K562 (cell line): Measurements from ENCODE around the gene CXCL6. TPM values are rescaled to one million over a fixed set of nuclear protein-coding genes. Genes with fewer than 3 reads are reported as not detected.

Experiments used
- ARID1B ChIP-seq: fragments of 450-650 bp; IDR thresholded peaks from 2 replicates; pipeline ENCODE4 v1.6.1; 2016; ENCODE audit warnings: antibody characterized with exemption, mild to moderate bottlenecking, inconsistent platforms
- GATAD2B ChIP-seq: fragments of 450-650 bp; IDR thresholded peaks from 2 replicates; pipeline ENCODE4 v1.6.1; 2017; ENCODE audit warnings: mild to moderate bottlenecking, borderline replicate concordance
- JUN ChIP-seq, 2 experiments: sonication (generic) in 1 of 2; formaldehyde crosslinking in 1 of 2; IDR thresholded peaks; 2 replicates each; pipeline versions ENCODE4 v1.6.1 to v1.8.0; 2012 to 2022; ENCODE audit warnings: borderline replicate concordance in 2 of 2, mild to moderate bottlenecking in 2 of 2, improper control_type of control experiment in 1 of 2, low read depth in 1 of 2, low read length in 1 of 2, missing genetic modification reagents in 1 of 2
- KDM4B ChIP-seq, 2 experiments: fragments of 450-650 bp in 1 of 2; sonication (generic) in 1 of 2; IDR thresholded peaks; 2 replicates each; pipeline ENCODE4 v1.6.1; 2016 to 2017; ENCODE audit warnings: borderline replicate concordance in 2 of 2, antibody characterized with exemption in 1 of 2, low read depth in 1 of 2, mild to moderate bottlenecking in 1 of 2
- KLF6 ChIP-seq: fragments of 250-450 bp; sonication (Bioruptor Pico); IDR thresholded peaks from 2 replicates; pipeline ENCODE4 v1.4.0; 2020; ENCODE audit warnings: mild to moderate bottlenecking, moderate library complexity, borderline replicate concordance
- NFYB ChIP-seq: IDR thresholded peaks from 2 replicates; pipeline ENCODE4 v1.6.1; 2011; ENCODE audit warnings: mild to moderate bottlenecking, moderate library complexity; ENCODE audit not compliant: insufficient read length; ENCODE audit errors: extremely low read depth
- SIN3B ChIP-seq: fragments of 450-650 bp; IDR thresholded peaks from 2 replicates; pipeline ENCODE4 v1.6.1; 2017; ENCODE audit warnings: low read depth, mild to moderate bottlenecking, moderate library complexity
- SPI1 ChIP-seq: IDR thresholded peaks from 2 replicates; pipeline ENCODE4 v1.6.1; 2011; ENCODE audit warnings: low read depth, low read length, control low read depth, borderline replicate concordance
- ZNF197 ChIP-seq: fragments of 200-800 bp; sonication (Bioruptor generic); IDR thresholded peaks from 2 replicates; pipeline ENCODE4 v1.6.1; 2016; ENCODE audit warnings: low read depth, missing genetic modification characterization, missing compliant biosample characterization
- ZNF444 ChIP-seq: fragments of 250-450 bp; sonication (Bioruptor Pico); IDR thresholded peaks from 2 replicates; pipeline ENCODE4 v1.4.0; 2020; ENCODE audit warnings: mild to moderate bottlenecking, moderate library complexity
- ZNF780A ChIP-seq: fragments of 250-450 bp; sonication (Bioruptor Pico); IDR thresholded peaks from 2 replicates; pipeline ENCODE4 v1.5.0; 2021; ENCODE audit warnings: mild to moderate bottlenecking
- ZNF79 ChIP-seq: fragments of 250-450 bp; sonication (Bioruptor Pico); IDR thresholded peaks from 2 replicates; pipeline ENCODE4 v1.4.0; 2020; ENCODE audit warnings: low read depth, mild to moderate bottlenecking, moderate library complexity
- ZSCAN29 ChIP-seq: fragments of 450-650 bp; IDR thresholded peaks from 2 replicates; pipeline ENCODE4 v1.6.1; 2017
- polyA plus RNA-seq, 8 experiments: library from polyadenylated mRNA; depleted of rRNA in 4 of 8; stranded (reverse) in 5 of 8; unstranded in 3 of 8; fragments of >200 nt; fragmentation: Nextera tagmentation in 2 of 8; fragmentation: Illumina TruSeq in 1 of 8; extraction: Ambion mirVana in 2 of 8; extraction: Trizol in 1 of 8; gene quantifications; 2 replicates each; pipeline versions ENCODE4 v1.2.1 to v1.2.3, GENCODE V29; 2011 to 2014; ENCODE audit warnings: inconsistent platforms in 1 of 8, missing spikeins in 1 of 8
- total RNA-seq, 7 experiments: library from RNA; depleted of rRNA in 6 of 7; stranded (reverse); fragments of >200 nt in 6 of 7; fragmentation: Illumina TruSeq in 2 of 7; extraction: Trizol in 2 of 7; gene quantifications; 2 replicates each; pipeline versions ENCODE4 v1.2.1 to v1.2.3, GENCODE V29; 2011 to 2021; ENCODE audit warnings: low replicate concordance in 1 of 7
- TF ChIP-seq, protein P1 (sequence below): fragments of 250-450 bp; sonication (Bioruptor Pico); IDR thresholded peaks from 2 replicates; pipeline ENCODE4 v1.5.0; 2021; ENCODE audit warnings: mild to moderate bottlenecking, borderline replicate concordance
- TF ChIP-seq, protein P2 (sequence below): sonication (generic); formaldehyde crosslinking; IDR thresholded peaks from 2 replicates; pipeline ENCODE4 v1.8.0; 2023; ENCODE audit warnings: missing genetic modification reagents, mild to moderate bottlenecking, borderline replicate concordance
- TF ChIP-seq, protein P3 (sequence below): fragments of 450-650 bp; conservative IDR thresholded peaks from 2 replicates; pipeline ENCODE4 v1.6.1; 2016; ENCODE audit warnings: missing genetic modification characterization, low read depth, mild to moderate bottlenecking, missing compliant biosample characterization, moderate library complexity
- TF ChIP-seq, protein P4 (sequence below): sonication (generic); formaldehyde crosslinking; IDR thresholded peaks from 2 replicates; pipeline ENCODE4 v1.8.0; 2022; ENCODE audit warnings: missing genetic modification reagents, mild to moderate bottlenecking, borderline replicate concordance

The CXCL6 gene
- total and polyA plus RNA-seq, 9 of the 15 experiments (the other 6 are each of a cell fraction or from before 2014, with no cell fraction given) = not detected

DNA sequence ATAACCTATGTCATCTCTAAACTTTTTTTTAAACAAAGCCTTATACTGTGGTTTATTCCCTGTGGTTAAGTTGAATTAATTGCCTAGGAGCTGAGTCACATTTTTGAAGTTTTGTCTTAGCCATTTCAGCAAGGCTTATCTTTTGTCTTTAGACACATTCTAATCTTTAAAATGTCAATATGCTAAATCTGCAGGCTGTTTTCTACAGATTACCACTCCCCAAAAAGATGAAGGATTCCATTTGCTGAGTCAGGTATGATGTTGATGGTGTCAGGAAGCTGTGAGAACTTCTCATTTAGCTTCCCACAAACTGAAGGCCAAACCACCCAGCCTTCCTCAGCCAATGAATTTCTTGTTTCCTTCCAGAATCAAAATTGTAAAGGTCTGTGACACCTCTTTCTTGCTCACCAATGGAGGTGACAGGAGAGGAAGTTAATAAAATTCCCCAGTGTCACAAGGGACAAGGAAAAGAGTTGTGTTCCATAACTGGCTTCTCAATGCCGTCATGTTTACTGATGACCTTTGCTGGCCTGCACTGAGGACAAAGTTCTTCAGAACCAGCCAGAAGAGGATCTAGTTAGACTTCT, 3.7 kb upstream of the CXCL6 start (continued):
- TF ChIP-seq GATAD2B (peak; percentile 73; the same call in 1 of the 2 replicates), SPI1 (0 out of 2 replicates have a peak, but pooled peaks have one; percentile 26), ZNF197 (peak; percentile 79), KLF6 (CRISPR knock-in tag) (no peak), ZSCAN29 (no peak), JUN (IDR thresholded peaks at IDR 0.05; ENCODE audit: borderline replicate concordance, low read depth, low read length) (no peak), JUN (CRISPR knock-in tag; IDR thresholded peaks at IDR 0.05; ENCODE audit: borderline replicate concordance) (no peak), ARID1B (peak; percentile 98), NFYB (no peak), KDM4B (IDR thresholded peaks at IDR 0.05; ENCODE audit: borderline replicate concordance in 2 of 2, low read depth in 1 of 2) (no peak), ZNF780A (CRISPR knock-in tag) (no peak), ZNF79 (no peak), SIN3B (no peak), ZNF444 (no peak)
- TF ChIP-seq, protein P1, sequence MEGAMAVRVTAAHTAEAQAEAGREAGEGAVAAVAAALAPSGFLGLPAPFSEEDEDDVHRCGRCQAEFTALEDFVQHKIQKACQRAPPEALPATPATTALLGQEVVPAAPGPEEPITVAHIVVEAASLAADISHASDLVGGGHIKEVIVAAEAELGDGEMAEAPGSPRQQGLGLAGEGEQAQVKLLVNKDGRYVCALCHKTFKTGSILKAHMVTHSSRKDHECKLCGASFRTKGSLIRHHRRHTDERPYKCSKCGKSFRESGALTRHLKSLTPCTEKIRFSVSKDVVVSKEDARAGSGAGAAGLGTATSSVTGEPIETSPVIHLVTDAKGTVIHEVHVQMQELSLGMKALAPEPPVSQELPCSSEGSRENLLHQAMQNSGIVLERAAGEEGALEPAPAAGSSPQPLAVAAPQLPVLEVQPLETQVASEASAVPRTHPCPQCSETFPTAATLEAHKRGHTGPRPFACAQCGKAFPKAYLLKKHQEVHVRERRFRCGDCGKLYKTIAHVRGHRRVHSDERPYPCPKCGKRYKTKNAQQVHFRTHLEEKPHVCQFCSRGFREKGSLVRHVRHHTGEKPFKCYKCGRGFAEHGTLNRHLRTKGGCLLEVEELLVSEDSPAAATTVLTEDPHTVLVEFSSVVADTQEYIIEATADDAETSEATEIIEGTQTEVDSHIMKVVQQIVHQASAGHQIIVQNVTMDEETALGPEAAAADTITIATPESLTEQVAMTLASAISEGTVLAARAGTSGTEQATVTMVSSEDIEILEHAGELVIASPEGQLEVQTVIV = no peak
- TF ChIP-seq, protein P2, sequence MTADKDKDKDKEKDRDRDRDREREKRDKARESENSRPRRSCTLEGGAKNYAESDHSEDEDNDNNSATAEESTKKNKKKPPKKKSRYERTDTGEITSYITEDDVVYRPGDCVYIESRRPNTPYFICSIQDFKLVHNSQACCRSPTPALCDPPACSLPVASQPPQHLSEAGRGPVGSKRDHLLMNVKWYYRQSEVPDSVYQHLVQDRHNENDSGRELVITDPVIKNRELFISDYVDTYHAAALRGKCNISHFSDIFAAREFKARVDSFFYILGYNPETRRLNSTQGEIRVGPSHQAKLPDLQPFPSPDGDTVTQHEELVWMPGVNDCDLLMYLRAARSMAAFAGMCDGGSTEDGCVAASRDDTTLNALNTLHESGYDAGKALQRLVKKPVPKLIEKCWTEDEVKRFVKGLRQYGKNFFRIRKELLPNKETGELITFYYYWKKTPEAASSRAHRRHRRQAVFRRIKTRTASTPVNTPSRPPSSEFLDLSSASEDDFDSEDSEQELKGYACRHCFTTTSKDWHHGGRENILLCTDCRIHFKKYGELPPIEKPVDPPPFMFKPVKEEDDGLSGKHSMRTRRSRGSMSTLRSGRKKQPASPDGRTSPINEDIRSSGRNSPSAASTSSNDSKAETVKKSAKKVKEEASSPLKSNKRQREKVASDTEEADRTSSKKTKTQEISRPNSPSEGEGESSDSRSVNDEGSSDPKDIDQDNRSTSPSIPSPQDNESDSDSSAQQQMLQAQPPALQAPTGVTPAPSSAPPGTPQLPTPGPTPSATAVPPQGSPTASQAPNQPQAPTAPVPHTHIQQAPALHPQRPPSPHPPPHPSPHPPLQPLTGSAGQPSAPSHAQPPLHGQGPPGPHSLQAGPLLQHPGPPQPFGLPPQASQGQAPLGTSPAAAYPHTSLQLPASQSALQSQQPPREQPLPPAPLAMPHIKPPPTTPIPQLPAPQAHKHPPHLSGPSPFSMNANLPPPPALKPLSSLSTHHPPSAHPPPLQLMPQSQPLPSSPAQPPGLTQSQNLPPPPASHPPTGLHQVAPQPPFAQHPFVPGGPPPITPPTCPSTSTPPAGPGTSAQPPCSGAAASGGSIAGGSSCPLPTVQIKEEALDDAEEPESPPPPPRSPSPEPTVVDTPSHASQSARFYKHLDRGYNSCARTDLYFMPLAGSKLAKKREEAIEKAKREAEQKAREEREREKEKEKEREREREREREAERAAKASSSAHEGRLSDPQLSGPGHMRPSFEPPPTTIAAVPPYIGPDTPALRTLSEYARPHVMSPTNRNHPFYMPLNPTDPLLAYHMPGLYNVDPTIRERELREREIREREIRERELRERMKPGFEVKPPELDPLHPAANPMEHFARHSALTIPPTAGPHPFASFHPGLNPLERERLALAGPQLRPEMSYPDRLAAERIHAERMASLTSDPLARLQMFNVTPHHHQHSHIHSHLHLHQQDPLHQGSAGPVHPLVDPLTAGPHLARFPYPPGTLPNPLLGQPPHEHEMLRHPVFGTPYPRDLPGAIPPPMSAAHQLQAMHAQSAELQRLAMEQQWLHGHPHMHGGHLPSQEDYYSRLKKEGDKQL = no peak
- TF ChIP-seq, protein P3, sequence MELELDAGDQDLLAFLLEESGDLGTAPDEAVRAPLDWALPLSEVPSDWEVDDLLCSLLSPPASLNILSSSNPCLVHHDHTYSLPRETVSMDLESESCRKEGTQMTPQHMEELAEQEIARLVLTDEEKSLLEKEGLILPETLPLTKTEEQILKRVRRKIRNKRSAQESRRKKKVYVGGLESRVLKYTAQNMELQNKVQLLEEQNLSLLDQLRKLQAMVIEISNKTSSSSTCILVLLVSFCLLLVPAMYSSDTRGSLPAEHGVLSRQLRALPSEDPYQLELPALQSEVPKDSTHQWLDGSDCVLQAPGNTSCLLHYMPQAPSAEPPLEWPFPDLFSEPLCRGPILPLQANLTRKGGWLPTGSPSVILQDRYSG (tag) = 0 out of 2 replicates have a peak, but pooled peaks have one; percentile 53
- TF ChIP-seq, protein P4, sequence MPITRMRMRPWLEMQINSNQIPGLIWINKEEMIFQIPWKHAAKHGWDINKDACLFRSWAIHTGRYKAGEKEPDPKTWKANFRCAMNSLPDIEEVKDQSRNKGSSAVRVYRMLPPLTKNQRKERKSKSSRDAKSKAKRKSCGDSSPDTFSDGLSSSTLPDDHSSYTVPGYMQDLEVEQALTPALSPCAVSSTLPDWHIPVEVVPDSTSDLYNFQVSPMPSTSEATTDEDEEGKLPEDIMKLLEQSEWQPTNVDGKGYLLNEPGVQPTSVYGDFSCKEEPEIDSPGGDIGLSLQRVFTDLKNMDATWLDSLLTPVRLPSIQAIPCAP = no peak
